HepG2 (cell line): ENCODE data around the gene PKP3. TPM values are rescaled to one million over a fixed set of nuclear protein-coding genes. Genes with fewer than 3 reads are reported as not detected.

Experiments used
- ATF7 ChIP-seq, 2 experiments: fragments of 450-650 bp in 1 of 2; sonication (generic) in 1 of 2; formaldehyde crosslinking in 1 of 2; IDR thresholded peaks; 2 replicates each; pipeline versions ENCODE4 v1.4.0 to v1.6.1; 2016 to 2020; ENCODE audit warnings: antibody characterized with exemption in 1 of 2, mild to moderate bottlenecking in 1 of 2, missing genetic modification reagents in 1 of 2
- CBX2 ChIP-seq, 2 experiments: fragments of 200-600 bp in 1 of 2; sonication (generic); formaldehyde crosslinking in 1 of 2; IDR thresholded peaks; 2 replicates each; pipeline versions ENCODE4 v1.7.0 to v1.8.1; 2018 to 2022; ENCODE audit warnings: low read depth in 2 of 2, low read length in 1 of 2, mild to moderate bottlenecking in 1 of 2, missing genetic modification reagents in 1 of 2
- HIVEP1 ChIP-seq: sonication (generic); formaldehyde crosslinking; IDR thresholded peaks from 2 replicates; pipeline ENCODE4 v1.4.0; 2020; ENCODE audit warnings: mild to moderate bottlenecking, missing genetic modification reagents
- HNRNPK ChIP-seq: fragments of 200-400 bp; formaldehyde crosslinking; IDR thresholded peaks from 2 replicates; pipeline ENCODE4 v1.6.1; 2018; ENCODE audit warnings: low read length, low read depth, moderate library complexity, mild to moderate bottlenecking; ENCODE audit not compliant: poor library complexity, severe bottlenecking
- NCOA2 ChIP-seq: sonication (generic); formaldehyde crosslinking; IDR thresholded peaks from 2 replicates; pipeline ENCODE4 v1.8.0; 2022; ENCODE audit warnings: inconsistent platforms
- RXRB ChIP-seq: IDR thresholded peaks from 2 replicates; pipeline ENCODE4 v1.6.1; 2016; ENCODE audit warnings: borderline replicate concordance, missing genetic modification reagents, missing compliant biosample characterization
- ZNF501 ChIP-seq: sonication (generic); formaldehyde crosslinking; IDR thresholded peaks from 2 replicates; pipeline ENCODE4 v1.5.1; 2020; ENCODE audit warnings: mild to moderate bottlenecking, moderate library complexity, missing genetic modification reagents
- ZNF672 ChIP-seq: sonication (generic); formaldehyde crosslinking; IDR thresholded peaks from 2 replicates; pipeline ENCODE4 v1.8.1; 2022; ENCODE audit warnings: missing genetic modification reagents
- polyA plus RNA-seq, 8 experiments: library from polyadenylated mRNA; depleted of rRNA in 3 of 8; stranded (reverse) in 7 of 8; unstranded in 1 of 8; fragments of >200 nt; fragmentation: Illumina TruSeq in 4 of 8; extraction: Trizol in 4 of 8; gene quantifications; 2 replicates each; pipeline versions ENCODE4 v1.2.1 to v1.2.3, GENCODE V29; 2011 to 2016; ENCODE audit warnings: low read depth in 4 of 8, missing spikeins in 1 of 8, mixed read lengths in 1 of 8; ENCODE audit not compliant: insufficient read depth in 1 of 8
- total RNA-seq, 5 experiments: library from RNA; depleted of rRNA; stranded (reverse); fragments of >200 nt; fragmentation: Illumina TruSeq; extraction: Trizol; gene quantifications; 2 replicates each; pipeline ENCODE4 v1.2.3, GENCODE V29; 2016; ENCODE audit warnings: low read depth in 1 of 5
- TF ChIP-seq, protein P1 (sequence below): sonication (generic); formaldehyde crosslinking; IDR thresholded peaks from 2 replicates; pipeline ENCODE4 v1.5.0; 2020; ENCODE audit warnings: missing genetic modification reagents
- TF ChIP-seq, protein P2 (sequence below): sonication (generic); formaldehyde crosslinking; IDR thresholded peaks from 2 replicates; pipeline ENCODE4 v1.8.0; 2022; ENCODE audit warnings: mild to moderate bottlenecking, missing genetic modification reagents, moderate library complexity
- TF ChIP-seq, protein P3 (sequence below): IDR thresholded peaks from 2 replicates; pipeline ENCODE4 v1.6.1; 2012; ENCODE audit warnings: inconsistent platforms
- TF ChIP-seq, protein P4 (sequence below): sonication (generic); formaldehyde crosslinking; IDR thresholded peaks from 2 replicates; pipeline ENCODE4 v1.5.0; 2020; ENCODE audit warnings: mild to moderate bottlenecking, missing genetic modification reagents
- TF ChIP-seq, protein P5 (sequence below): sonication (generic); formaldehyde crosslinking; IDR thresholded peaks from 2 replicates; pipeline ENCODE4 v1.4.0; 2020; ENCODE audit warnings: missing genetic modification reagents
- TF ChIP-seq, protein P6 (sequence below): fragments of 450-650 bp; IDR thresholded peaks from 2 replicates; pipeline ENCODE4 v1.6.1; 2017; ENCODE audit warnings: mild to moderate bottlenecking
- TF ChIP-seq, protein P7 (sequence below): sonication (generic); formaldehyde crosslinking; IDR thresholded peaks from 2 replicates; pipeline ENCODE4 v1.9.0; 2021; ENCODE audit warnings: missing genetic modification reagents, borderline replicate concordance

The PKP3 gene
- total and polyA plus RNA-seq, 2 of the 13 experiments (the other 11 are each of a cell fraction or from before 2014, with no cell fraction given) = 18.0 to 28.7 TPM

DNA sequence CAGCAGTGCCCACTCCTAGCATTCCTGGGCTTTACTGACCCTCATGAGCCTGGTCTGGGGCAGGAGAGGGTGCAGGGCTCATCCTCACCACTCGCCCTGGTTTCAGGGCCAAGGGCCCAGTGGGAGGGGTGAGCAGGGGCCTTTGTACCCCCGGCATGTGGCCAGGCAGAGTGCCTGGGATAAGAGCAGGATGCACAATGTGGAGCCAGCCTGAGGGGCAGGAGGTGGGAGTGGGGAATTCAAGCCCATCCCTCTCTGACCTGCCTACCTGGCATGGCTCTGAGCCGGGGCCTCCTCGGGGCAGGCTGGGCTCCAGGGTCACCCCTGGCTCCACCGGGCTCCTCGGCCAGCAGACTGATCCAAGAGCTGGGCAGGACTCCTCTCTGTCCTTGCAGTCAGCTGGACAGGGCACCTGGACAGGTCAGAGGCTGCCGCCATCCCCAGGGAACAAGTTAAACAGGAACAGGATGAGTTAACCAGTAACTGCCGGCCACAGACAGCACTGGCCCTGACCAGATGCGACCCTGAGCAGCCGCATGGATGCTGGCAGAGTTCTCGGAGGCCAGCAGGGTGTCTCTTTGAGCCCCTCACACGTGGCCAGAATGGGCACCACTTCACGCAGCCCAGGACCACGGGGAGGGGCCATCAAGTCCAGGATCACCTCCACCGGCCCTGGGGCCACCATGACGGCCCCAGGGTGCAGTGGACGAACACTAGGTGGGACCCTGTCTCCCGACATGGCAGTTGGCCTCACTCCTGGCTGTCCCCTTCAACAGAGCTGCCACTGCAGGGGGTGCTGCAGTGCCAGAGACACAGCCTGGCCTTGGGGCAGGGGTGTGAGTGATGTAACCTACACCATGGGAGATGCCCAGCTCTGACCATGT lies 15.8 kb downstream of the PKP3 start (continued):
- TF ChIP-seq, protein P1, sequence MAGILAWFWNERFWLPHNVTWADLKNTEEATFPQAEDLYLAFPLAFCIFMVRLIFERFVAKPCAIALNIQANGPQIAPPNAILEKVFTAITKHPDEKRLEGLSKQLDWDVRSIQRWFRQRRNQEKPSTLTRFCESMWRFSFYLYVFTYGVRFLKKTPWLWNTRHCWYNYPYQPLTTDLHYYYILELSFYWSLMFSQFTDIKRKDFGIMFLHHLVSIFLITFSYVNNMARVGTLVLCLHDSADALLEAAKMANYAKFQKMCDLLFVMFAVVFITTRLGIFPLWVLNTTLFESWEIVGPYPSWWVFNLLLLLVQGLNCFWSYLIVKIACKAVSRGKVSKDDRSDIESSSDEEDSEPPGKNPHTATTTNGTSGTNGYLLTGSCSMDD (CRISPR knock-in tag) = no peak
- TF ChIP-seq, protein P2, sequence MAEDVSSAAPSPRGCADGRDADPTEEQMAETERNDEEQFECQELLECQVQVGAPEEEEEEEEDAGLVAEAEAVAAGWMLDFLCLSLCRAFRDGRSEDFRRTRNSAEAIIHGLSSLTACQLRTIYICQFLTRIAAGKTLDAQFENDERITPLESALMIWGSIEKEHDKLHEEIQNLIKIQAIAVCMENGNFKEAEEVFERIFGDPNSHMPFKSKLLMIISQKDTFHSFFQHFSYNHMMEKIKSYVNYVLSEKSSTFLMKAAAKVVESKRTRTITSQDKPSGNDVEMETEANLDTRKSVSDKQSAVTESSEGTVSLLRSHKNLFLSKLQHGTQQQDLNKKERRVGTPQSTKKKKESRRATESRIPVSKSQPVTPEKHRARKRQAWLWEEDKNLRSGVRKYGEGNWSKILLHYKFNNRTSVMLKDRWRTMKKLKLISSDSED (CRISPR knock-in tag) = no peak
- TF ChIP-seq ZNF672 (no peak), ATF7 (IDR thresholded peaks at IDR 0.05) (no peak), ATF7 (CRISPR knock-in tag; IDR thresholded peaks at IDR 0.05) (0 out of 2 replicates have a peak, but pooled peaks have one; percentile 39), RXRB (peak; percentile 88), NCOA2 (CRISPR knock-in tag) (peak; percentile 60; the same call in 1 of the 2 replicates), ZNF501 (CRISPR knock-in tag) (peak; percentile 51; the same call in 1 of the 2 replicates), CBX2 (IDR thresholded peaks at IDR 0.05; ENCODE audit: low read depth, low read length) (no peak), CBX2 (CRISPR knock-in tag; IDR thresholded peaks at IDR 0.05; ENCODE audit: low read depth) (no peak), HNRNPK (no peak), HIVEP1 (no peak)
- TF ChIP-seq, protein P3, sequence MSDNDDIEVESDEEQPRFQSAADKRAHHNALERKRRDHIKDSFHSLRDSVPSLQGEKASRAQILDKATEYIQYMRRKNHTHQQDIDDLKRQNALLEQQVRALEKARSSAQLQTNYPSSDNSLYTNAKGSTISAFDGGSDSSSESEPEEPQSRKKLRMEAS = peak; percentile 75
- TF ChIP-seq, protein P4, sequence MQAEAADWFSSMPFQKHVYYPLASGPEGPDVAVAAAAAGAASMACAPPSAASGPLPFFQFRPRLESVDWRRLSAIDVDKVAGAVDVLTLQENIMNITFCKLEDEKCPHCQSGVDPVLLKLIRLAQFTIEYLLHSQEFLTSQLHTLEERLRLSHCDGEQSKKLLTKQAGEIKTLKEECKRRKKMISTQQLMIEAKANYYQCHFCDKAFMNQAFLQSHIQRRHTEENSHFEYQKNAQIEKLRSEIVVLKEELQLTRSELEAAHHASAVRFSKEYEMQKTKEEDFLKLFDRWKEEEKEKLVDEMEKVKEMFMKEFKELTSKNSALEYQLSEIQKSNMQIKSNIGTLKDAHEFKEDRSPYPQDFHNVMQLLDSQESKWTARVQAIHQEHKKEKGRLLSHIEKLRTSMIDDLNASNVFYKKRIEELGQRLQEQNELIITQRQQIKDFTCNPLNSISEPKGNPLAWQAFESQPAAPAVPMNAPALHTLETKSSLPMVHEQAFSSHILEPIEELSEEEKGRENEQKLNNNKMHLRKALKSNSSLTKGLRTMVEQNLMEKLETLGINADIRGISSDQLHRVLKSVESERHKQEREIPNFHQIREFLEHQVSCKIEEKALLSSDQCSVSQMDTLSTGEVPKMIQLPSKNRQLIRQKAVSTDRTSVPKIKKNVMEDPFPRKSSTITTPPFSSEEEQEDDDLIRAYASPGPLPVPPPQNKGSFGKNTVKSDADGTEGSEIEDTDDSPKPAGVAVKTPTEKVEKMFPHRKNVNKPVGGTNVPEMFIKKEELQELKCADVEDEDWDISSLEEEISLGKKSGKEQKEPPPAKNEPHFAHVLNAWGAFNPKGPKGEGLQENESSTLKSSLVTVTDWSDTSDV = 0 out of 2 replicates have a peak, but pooled peaks have one; percentile 36
- TF ChIP-seq, protein P5, sequence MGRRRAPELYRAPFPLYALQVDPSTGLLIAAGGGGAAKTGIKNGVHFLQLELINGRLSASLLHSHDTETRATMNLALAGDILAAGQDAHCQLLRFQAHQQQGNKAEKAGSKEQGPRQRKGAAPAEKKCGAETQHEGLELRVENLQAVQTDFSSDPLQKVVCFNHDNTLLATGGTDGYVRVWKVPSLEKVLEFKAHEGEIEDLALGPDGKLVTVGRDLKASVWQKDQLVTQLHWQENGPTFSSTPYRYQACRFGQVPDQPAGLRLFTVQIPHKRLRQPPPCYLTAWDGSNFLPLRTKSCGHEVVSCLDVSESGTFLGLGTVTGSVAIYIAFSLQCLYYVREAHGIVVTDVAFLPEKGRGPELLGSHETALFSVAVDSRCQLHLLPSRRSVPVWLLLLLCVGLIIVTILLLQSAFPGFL (CRISPR knock-in tag) = 0 out of 2 replicates have a peak, but pooled peaks have one; percentile 41
- TF ChIP-seq, protein P6, sequence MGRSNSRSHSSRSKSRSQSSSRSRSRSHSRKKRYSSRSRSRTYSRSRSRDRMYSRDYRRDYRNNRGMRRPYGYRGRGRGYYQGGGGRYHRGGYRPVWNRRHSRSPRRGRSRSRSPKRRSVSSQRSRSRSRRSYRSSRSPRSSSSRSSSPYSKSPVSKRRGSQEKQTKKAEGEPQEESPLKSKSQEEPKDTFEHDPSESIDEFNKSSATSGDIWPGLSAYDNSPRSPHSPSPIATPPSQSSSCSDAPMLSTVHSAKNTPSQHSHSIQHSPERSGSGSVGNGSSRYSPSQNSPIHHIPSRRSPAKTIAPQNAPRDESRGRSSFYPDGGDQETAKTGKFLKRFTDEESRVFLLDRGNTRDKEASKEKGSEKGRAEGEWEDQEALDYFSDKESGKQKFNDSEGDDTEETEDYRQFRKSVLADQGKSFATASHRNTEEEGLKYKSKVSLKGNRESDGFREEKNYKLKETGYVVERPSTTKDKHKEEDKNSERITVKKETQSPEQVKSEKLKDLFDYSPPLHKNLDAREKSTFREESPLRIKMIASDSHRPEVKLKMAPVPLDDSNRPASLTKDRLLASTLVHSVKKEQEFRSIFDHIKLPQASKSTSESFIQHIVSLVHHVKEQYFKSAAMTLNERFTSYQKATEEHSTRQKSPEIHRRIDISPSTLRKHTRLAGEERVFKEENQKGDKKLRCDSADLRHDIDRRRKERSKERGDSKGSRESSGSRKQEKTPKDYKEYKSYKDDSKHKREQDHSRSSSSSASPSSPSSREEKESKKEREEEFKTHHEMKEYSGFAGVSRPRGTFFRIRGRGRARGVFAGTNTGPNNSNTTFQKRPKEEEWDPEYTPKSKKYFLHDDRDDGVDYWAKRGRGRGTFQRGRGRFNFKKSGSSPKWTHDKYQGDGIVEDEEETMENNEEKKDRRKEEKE = no peak
- TF ChIP-seq, protein P7, sequence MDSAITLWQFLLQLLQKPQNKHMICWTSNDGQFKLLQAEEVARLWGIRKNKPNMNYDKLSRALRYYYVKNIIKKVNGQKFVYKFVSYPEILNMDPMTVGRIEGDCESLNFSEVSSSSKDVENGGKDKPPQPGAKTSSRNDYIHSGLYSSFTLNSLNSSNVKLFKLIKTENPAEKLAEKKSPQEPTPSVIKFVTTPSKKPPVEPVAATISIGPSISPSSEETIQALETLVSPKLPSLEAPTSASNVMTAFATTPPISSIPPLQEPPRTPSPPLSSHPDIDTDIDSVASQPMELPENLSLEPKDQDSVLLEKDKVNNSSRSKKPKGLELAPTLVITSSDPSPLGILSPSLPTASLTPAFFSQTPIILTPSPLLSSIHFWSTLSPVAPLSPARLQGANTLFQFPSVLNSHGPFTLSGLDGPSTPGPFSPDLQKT (CRISPR knock-in tag) = no peak
